Endothelial cell of hepatic sinusoid (primary cell): Measurements from ENCODE around the gene SOX5.
"Not testable (repeated sequence)": the region's sequence is repeated elsewhere in the genome, so short reads cannot be mapped to it uniquely, and the experiment has no call there.

Experiments used
- in situ Hi-C: cut with HindIII; loops from 2 replicates; pipeline ENCODE4 v1.10.0; 2017; ENCODE audit warnings: low sequenced_read_pairs

Gene SOX5

DNA sequence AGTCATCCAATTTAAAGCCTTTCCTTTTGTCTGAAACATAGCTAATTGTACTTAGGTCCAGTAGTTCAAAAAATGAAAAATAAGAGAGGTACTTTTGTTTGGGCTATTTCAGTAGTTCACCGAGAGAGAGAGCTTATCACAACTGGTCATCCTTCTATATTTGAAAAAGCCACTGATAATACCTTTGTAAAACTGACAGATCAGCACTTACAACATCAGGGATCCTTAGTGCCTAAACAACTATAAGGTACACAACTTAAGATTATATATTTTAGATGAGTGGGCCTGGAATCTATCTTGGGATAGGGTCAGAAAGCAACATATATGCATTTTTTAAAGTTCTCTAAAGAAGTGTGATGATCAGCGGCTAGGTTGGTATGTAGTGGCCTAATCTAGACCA is 97.9 kb downstream of the SOX5 start:
- in situ Hi-C loops = no loop called here

DNA sequence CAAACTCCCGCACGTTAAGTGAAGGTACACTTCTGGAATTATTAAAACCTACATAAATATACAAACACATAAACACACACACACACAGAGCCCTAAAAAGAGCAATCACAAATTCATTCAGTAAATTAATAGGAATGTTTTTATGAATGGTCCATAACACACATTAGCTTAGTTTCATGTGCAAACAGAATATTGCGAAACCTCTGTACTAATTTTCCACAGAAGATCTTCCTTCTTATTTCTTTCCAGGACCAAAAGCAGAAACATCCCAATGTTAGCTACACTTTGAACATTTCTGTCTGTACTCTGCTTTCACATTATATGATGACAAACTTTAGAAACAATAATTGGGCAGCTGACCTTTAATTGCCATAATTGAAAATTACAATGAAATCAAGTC is 101.6 kb downstream of the SOX5 start:
- in situ Hi-C loops = no loop called here

DNA sequence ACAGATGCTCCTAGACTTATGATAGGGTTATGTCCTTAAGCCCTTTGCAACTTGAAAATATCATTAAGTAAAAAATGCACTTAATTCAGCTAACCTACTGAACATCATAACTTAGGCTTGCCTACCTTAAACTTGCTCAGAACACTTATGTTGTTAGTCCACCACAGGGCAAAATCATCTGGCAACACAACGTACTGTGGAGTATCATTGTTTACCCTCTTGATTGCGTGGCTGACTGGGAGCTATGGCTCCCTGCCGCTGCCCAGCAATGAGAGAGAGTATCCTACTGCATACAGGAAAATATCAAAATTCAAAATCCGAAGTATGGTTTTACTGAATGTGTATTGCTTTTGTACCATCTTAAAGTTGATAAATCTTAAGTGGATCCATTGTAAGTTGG is 105.5 kb downstream of the SOX5 start:
- in situ Hi-C loops = no loop called here

DNA sequence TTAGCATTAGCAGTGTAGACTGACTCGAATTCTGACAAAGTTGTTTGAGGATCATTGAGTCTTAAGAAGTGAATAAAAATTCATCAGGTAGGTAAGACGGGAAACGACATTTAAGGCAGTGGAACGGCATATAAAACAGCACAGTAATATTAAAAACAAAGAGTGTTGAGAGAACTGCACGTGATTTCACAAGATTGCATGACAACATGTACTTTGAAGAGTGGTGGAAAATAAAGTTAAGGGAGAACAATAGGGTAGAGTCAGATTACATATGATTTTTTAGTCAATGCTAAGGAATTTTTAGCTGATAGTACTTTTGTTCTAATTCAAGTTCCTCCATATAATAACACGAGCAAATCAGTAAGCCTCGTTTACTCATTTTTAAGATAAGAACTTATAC is 115.4 kb downstream of the SOX5 start:
- in situ Hi-C loops = no loop called here

DNA sequence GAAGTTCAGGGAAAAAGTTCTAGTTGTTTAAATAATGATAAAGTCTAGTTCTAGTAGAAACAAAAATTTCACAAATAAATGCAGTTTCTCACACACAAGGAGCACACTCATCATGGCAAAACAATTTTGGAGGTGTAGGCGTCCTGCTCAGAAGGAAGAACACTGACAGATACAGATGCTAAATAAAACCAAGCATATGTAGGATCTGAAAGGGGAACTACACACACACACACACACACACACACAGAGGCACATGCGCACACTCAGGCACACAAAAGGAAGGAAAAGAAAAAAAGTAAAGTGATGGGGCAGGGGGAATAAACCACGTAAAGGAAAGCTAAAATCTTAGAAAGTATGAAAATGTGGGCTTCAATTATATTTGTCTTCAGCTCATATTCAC is 117.7 kb downstream of the SOX5 start:
- in situ Hi-C loops = no loop called here

DNA sequence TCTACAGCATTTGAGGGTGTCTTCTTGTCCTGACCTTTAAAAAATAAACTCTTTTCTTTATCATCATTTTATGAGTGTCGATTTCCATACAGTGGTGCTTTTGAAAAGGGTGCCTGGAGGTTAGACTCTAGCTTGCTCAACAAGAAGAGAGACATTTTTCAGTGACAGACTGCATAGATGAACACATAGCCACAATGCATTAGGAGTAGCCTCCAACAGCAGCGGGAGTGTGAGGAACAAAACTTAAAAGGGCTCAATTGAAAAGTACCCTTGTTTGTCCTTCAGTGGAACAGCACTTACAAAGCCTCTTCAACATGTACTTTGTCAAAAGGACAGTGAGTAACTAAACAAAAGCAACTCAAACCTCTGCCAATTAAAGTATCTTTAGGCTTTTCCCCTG is 119.3 kb downstream of the SOX5 start:
- in situ Hi-C loops = no loop called here

DNA sequence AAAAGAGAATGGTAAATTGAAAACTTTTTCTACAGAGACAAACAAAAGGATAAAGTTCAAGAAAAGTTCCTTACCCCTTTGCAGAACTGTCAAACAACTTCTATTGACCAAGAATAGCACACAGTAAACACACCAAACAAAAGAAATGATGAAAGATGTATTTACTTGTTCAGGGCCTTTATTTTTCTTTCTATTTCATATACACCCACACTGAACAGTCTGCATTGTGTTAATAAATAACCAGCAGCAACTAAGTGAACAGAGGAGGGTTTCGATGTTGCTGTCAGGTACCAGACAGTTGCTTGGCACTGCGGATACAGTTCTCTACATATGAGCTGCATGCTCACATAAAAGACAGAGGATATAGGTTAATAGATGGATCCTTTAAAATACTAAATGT is 122.1 kb downstream of the SOX5 start:
- in situ Hi-C loops = no loop called here

DNA sequence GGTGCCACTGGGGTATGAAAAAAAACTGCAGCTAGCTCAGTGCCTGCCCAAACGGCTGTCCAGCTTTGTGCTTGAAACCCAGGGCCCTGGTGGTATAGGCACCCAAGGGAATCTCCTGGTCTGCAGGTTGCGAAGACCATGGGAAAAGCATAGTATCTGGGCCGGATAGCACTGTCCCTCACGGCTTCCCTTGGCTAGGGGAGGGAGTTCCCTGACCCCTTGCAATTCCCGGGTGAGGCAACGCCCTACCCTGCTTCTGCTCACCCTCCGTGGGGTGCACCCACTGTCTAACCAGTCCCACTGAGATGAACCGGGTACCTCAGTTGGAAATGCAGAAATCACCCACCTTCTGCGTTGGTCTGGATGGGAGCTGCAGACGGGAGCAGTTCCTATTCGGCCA is 124.3 kb downstream of the SOX5 start:
- in situ Hi-C loops = not testable (repeated sequence)

DNA sequence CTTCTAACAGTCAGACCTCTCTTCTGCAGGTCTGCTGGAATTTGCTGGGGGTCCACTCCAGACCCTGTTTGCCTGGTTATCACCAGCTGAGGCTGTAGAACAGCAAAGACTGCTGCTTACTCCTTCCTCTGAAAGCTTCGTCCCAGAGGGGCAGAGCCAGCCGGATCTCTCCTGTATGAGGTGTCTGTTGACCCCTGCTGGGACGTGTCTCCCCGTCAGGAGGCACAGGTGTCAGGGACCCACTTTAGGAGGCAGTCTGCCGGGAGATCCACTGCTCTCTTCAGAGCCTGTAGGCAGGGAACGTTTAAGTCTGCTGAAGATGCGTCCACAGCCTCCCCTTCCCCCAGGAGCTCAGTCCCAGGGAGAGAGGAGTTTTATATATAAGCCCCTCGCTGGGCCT is 125.1 kb downstream of the SOX5 start:
- in situ Hi-C loops = no loop called here

DNA sequence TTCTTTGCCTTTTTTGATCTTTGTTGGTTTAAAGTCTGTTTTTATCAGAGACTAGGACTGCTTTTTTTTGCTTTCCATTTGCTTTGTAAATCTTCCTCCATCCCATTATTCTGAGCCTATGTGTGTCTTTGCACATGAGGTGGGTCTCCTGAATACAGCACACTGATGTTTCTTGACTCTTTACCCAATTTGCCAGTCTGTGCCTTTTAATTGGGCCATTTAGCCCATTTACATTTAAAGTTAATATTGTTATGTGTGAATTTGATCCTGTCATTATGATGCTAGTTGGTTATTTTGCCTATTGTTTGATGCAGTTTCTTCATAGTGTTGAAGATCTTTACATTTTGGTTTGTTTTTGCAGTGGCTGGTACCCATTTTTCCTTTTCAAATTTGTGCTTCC is 126.6 kb downstream of the SOX5 start:
- in situ Hi-C loops = not testable (repeated sequence)

DNA sequence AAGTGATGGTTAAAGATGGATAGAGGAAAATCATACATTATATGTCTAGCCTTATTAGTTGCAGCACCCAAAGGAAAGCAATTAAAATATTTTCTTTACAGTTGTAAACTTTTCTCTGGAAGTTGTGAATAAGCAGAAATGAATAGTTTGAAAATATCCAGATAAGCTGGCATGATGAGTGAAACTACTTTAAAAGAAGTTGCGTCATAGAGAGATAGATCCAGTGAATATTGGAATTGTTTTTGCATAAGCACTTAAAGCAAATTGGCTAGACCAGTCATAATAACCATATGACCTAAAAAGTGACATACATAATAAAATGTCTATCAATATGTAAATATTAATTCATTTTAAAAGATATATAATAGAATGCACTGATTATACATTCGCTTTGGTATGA is 132.1 kb downstream of the SOX5 start:
- in situ Hi-C loops = no loop called here

DNA sequence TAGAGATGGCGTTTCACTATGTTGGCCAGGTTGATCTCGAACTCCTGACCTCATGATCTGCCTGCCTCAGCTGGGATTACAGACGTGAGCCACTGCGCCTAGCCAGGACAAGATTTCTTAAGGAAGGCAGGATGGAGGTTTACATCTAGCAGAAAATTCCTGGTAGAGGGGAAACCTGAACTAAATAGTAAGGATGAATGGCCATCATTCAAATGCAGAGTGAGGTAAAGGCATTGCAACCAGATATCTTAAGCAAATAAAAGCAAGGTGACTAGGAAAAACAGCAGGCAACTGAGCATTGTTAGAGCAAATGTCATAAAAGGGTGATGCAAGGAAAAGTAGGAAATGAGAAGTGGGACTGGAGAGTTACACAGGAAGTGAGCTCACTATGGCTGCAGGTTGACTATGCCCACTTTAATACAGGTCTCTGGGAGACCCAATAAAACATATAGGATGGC is 133.0 kb downstream of the SOX5 start:
- in situ Hi-C loops = no loop called here

DNA sequence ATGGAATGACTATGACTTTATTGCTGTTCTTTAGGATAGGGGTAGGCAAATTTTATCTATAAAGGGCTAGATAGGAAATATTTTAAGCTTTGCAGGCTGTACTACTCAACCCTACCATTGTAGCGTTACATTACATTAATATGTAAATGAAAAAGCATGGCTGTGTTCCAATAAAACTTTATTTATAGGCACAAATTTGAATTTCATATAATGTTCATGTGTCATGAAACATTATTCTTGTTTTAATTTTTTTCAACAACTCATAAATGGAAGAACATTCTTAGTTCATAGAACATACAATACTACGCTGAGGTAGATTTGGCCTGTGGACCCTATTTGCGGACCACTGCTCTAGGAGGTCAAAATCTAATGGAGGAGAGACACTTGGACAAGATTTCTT is 133.7 kb downstream of the SOX5 start:
- in situ Hi-C loops = no loop called here

DNA sequence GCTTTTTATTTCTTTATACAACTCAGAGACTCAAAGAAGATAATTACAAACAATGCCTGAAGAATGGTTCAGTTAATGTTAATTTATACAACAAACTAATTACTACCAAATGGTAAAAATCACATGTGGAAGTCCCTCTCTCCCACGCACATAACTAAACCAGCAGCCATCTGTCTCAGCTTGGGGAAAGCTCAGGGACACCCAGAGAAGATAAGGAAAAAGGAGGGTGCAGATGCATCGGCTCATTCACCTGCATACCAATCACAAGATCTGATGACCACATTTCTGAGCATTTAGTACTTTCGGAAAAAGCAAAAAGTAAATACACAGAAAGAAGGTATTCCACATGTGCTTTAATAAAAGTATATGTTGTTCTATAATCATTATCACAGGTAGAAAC is 136.3 kb downstream of the SOX5 start:
- in situ Hi-C loops = no loop called here

DNA sequence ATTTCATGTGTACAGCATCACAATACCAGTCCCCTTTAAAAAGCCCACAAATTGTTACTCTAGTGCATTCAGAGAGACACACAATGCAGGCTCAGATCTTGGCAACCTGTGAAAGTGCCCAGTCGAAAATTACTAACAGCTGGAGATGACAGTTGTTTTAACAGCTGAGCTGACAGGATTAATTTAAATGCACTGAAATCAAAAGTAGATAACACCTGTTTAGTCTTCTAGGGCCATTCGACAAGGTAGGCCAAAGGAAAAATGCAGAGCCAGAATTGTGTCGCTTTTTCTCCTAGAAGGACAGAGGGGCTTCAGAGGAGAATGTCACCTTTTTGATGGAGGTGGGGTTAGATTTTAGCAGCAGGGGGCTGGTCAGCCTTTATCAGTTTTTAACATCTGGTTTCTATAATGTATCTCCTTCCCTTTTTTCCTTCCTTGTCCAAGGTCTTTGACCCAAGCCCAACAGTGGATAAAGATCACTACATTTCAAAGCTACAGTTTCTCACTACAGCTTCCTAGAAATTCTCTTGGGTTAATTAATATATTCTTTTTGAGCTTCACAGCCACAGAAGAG is 139.1 kb downstream of the SOX5 start:
- in situ Hi-C loops = no loop called here

DNA sequence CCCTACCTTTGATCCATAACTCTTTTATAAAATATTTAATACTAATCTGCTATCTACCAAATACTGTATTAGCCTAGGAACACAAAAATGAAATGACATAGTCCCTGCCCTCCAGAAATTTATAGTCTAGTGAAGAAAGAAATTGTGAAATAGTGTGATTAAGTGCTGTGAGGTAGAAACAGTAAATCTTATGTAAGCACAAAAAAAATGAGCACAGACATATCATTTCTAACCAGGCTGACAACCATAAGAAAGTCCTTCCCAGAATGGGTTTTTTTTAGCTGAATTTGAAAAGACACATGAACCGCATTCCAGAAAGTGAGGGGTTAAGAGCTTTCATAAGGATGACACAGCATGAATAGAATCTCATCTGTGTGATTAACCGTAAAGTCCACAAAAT is 145.9 kb downstream of the SOX5 start:
- in situ Hi-C loops = no loop called here

DNA sequence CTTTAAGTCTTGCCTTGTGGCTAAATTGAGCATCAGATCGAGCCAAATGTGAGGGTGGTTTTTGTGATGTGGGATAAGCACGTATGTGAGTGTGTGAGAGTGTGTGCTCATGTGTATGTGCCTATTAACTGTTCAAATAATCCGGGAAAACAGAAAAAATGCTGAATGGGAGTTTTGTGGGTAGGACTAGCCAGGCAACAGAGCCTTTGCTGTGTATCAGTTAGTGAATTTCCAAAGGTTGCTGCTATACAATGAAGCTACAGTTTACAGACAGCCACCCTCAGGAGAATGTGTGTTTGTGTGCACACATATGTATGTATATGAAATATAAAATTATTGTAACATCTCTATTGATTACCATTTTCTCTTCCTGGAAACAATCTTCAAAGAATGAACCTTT is 154.0 kb downstream of the SOX5 start:
- in situ Hi-C loops = no loop called here

DNA sequence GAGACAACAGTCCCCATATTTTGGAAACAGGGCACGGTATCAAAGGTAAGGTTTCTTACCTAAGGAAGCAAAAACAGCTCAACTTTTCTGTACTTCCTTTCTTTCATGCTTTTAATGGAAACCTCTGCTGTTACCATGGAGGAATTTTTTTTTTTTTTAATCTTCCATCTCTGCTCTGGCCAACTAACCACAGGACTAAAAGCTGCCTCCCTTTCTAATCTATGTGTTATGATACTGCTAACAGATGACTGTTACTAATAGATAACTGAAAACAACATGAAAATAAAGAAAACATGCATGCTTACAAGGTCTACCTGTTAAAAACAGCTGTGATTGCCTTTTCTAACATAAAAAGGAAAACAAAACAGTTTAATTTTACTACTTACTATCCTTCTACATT is 168.4 kb downstream of the SOX5 start:
- in situ Hi-C loops = no loop called here

DNA sequence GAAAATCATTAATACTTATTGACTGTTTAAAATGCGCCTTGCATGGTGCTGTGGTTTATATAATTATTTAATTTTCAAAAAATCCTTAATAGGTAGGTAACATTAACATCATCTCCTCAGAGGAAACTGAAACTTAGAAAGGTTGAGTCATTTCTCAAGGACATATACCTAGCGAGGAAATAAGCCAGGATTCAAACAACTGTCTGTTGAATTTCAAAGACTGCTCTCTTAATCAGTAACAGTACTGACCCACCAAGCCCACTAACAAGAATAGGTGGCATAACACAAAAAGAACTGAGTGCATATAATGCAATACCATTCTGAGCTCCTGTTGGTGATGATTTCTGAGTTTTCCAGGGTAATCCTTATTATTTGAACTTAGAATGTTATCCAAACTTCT is 174.3 kb downstream of the SOX5 start:
- in situ Hi-C loops = no loop called here

DNA sequence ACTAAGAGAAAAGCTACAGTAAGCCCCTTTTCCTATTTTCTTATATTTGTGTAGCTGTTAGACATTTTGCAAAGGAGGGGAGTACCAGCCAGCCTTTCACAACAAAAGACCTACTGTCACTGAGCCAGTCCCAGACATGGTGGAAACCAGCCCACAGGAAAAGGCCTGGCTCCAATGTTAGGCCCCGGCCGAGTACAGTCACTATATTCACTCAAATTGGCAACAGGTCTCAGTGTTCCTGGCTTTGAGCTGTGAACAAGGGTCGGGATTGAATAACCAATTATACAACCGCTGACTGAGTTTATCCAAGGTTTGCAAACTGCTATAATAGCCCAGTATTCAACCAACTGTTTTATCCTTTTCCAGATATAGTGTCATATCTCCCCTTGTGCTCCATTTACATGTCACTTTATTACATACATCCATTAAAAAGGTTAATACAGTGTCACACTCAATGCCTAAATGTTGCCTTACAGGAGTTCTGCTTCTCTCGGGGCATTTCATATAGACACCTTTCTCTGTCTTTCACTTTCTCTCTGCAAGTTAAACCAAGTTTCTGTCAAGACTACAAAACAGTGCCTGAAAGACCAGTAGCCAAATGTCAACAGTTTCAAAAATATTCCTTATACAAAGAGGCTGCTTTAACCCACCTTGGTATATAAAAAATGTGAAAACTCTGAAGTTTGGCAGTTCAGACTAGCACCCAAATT is 178.1 kb downstream of the SOX5 start:
- in situ Hi-C loops = no loop called here

DNA sequence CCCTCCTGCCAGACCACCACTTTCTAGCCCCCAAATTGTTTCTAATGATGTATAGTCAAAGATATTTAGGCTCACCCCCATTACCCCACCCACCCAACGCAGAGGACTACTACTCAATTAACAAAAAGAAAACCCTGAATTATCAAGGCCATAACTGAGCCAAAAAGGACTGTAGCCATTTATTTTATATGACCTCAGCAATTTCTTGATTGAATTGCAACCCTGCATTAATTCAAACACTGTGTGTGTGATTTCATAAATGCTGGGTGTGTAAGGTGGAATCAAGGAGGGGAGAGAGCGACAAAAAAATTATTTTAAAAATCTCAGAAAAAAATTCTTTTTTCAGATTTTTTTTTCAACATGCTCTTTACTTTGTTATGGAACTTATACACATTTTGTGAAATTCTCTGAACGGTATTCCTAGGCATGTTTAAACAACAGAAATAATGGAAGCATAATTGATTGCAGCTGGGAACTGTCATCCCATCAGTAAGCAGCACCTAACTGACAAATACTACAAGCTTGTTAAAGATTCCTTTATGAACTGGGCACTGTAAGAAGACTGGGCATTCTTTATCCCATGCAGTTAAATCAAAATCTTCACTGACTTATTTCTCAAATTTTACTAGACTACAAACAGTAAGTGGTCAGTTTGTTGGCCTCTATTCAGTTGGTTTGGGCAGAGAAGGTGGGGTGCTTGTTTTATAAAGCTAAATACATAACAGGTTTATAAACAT is 179.1 kb downstream of the SOX5 start:
- in situ Hi-C loops = no loop called here

DNA sequence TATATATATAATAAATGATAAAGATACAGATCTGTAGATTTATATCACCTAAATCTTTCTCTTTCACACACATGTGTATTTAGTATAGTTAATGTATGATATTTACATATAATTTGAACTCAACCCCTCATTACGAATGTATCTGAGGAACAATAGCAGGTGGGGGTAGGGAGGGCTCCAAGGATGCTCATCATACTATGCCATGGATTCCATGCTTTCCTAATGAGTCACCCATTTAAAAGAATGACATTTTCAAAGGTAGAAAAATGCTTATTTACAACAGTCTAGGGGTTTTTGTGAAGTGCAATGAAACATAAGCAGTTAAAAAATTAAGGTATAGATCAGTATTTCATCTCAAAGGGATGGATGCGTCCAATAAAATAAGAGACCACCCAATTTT is 181.6 kb downstream of the SOX5 start:
- in situ Hi-C loops = no loop called here
